ENCODE data around the gene VPS13D.
A peak's percentile ranks its signal among the peaks of the same experiment; 100 is the strongest.

The VPS13D gene

DNA sequence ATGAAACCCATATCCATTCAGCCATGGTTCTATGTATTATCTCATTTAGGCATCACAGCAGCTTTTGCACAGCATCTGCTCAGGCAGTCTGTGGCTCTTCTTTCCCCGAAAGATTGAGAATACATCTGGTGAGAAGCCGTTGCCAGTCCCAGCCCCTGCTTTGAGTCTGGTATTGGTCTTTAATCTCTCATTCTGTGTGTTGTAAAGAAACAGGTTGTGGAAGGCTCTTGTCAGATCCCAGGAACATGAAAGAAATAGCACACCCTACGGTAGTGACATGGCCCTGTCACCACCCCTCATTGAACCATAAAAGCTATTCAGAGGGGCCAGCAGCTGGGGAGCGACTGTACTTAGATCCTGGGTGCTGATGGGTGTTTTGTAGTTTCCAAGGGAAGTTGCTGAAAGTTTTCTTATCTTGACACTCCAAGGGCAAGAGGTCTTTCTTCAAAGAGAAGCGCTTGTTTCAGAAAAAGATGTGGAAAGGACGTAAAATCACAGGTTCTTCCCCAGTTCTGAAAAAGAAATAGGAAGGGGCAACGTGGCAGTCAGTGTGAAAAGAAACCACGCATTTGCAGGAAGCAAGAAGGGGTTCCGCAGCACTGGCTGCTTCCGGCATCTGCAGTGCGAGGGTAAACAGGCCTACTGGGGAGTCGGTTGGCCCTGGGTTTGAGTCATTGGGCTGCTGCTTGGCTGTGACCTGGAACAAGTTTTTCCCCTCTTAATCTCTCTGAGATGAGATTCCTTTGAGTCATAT is 243.1 kb downstream of the VPS13D start:
- DNase-seq = peak; percentile 76

DNA sequence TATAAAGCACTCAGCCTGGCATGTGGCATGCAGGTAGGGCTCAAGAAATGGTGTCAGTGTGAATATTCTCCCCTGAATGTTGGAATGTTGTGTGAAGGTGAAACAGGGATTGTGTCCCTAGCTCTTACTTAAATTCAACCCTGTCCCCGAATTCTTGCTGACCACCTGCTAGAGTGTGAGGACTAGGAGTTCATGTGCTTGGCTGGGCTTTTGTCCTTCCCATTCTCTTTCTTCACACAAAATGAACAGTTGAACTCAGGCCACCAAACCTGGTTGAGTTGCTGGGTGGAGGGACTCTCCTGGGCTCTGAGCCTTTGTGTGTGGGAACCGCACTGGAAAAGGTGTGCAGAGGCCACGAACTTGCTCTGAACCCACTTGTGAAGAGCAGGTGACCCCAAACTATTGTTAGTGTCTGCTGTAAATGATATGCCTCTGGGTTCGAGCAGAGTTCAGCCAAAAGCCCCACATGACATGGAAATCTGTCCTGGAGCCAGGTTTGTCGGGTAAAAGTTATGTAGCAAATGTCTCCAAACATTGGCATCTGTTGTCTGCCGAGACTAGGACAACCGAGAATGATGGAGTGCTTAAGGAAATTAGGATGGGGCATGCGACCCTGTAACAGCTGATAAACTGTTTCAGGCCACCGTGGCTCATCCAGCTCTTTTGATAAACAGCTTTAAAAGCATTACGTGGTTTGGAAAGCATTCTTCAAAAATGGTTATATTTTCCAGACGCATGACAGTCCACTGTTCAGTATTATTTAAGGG is 243.9 kb downstream of the VPS13D start:
- no peak for DNase-seq

DNA sequence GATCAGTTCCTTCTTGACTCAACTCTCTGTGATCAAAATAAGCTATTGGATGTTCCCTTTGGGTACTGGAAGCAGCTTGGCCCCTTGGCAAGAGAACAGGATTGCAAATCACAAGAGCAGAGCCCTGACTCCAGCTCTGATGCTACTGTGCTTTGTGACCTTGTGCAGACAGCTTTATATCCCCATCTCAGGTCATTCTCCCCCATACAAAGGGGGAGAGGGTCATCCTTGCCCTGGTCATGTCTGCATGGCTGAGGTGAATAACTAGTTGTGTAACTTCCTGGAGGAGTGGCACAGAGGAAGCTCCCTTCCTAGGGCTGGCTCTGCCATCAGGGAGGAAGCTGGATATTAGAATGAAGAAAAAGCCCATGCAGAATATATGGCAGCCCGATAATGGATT is 245.3 kb downstream of the VPS13D start:
- DNase-seq = no peak

DNA sequence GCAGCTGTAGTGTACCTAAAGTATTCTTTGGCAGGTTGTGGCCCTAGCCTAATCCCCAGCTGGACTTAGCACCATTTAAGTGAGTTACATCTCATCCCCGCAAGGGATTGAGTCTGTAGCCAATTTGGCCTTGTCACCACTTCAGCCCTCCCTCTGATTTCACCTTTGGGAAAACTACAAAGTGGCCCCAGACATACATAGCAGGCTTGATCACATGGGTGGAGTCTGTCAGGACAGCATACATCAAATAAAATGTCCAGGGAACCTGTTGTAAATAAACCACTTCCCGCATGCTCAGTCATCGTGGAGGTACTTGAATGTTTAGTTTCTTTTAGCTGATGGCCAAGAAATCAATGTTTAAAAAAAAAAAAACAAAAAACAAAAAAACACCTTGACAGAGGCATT is 245.7 kb downstream of the VPS13D start:
- no peak for DNase-seq

DNA sequence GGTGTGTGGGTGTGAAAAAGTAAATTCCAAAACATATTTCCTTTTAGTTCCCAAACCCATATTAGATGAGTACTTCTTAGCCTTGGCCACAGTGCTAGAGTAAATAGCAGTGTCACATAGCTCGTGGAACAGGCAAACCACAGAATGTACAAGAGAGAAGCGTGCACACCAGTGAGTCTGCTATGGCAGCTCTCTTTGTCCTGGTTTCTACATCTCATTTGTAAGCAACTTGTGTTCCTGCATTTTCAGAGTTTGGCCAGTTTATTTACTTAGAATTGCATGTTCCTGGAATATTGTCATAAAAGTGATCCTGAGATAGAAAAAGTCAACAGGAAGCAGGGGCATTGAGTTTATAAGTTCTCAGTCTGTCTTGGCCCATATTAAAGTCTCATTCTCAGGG is 246.1 kb downstream of the VPS13D start:
- DNase-seq = no peak

DNA sequence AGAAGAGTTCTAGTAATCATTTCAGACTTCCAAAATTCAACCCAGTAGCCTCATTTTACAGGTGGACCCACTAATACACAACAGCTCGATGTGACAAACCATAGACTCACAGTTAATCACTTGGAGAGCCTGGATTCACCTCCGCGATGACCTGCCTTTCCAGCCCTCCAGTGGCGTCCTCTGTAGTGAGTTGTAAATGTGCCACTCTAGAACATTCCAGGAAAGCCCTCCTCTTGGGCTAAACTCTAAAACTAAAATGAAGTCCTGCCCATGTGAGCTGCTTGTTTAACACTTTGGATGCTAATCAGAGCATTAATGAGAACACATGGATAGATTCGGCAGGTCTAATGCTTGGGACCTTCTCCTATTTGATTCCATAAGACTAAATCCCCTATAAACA is 247.5 kb downstream of the VPS13D start:
- no peak for DNase-seq

DNA sequence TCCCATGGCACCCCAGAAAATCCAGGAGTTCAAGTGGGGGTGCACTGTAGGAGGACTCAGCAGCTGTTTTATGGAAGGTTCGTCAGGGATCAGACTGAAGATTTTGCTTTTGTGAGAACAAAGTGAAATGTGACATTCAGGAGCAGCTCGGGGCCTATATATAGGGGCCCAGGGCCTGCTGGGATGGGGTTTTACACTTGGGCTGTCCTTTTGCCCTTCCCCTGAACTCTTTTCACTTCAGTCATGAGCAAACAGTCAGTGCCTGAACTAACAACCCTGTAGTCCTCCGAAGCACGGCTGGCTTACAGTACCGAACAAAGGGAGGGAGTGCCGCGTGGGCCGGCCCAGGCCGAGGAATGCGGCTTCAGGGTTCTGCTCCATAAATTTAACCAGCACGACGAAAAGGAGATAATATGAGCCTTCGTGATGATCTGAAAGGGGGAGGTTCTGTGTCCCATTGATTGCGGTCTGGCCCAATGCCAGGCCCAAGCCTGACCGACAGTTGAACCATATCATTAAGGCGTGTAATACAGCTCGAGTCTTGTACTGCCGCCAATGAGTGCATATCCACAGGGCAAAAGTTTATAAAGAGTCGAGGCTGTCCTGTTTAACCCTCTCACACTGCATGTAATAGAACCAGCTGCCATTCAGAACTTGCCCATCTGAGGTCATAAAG is 248.2 kb downstream of the VPS13D start:
- no peak for DNase-seq

DNA sequence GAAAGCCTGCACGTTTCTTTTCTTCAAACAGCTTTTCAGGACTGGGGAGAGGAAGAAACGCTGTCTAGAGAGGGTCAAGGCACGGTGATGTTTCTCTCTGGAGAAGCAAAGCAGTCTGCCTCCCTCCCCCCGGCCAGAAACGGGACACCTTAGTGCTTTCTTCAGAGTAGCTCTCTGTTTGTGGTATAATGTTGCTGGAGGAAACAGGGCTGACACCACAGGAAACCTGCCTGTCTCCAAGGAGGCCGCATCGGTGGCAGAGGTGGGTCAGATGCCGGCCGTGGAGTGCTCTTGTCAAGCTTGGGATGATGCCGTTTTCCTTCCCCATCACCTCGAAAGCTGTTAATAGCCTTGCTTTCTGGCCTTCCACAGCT is 248.8 kb downstream of the VPS13D start:
- DNase-seq = peak; percentile 19

DNA sequence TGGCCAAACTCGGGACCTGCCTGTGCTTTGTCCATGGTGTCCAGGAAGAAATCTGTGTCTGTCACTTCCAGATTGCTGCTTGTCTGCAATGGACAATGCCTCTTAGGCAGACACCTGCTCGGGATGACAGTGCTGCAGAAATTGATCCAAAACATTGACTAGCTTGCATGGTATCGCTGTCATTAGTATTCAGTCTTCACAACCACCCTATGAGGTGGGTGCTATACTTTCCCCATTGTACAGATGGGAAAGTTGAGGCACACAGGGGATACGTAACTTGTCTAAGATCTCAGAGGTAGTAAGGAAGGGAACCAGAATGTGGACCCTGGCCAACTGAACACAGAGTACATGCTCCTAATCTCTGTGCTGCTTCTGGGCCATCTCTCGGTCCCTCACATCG is 249.5 kb downstream of the VPS13D start:
- DNase-seq = no peak

DNA sequence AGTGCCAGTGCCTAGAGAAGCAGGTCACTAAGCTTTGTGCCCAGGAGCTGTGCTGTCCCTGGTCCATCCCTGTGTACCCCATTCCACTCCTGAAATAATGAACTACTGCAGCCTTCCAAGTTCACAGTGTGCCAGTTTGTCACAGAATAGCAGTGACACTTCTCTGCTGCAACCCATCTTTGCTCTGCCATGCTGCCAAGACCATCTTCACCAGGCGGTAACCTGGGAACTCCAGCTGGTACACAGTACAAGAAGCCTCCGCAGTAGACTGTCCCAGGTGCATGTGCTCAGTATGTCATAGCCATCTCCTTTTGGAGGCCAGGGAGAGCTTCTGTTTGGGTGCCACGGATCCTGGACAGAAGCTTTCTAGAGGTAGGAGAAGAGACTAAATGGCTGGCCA is 250.2 kb downstream of the VPS13D start:
- DNase-seq = no peak

DNA sequence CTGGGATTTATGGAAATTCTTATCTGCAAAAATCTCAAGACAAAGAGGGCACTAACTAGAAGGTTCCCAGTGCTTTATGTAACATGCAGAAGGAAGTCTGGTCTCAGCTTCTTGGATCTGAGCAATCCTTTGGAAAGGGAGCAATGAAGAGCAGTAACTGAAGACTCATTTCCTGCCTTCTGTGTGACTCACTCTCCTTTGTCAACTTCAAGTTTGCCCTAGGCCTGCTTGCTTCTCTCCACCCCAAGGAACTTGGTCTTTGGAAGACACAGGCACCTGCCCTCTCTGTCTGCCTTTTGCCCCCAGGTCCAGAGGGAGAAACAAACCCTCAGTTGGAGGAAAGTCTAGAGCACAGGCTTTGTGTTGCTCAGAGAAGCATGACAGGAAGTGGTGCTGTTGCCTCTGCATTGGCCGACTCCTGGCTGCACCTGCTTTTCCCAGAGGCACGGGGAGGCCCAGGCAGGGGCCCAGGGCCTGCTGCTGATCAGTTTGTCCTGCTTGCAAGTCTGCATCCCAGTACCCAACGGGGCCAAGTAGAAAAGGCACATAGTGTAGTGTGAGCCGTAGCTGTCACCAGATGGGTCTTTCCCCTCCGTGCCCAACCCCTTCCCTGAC is 251.0 kb downstream of the VPS13D start:
- no peak for DNase-seq

DNA sequence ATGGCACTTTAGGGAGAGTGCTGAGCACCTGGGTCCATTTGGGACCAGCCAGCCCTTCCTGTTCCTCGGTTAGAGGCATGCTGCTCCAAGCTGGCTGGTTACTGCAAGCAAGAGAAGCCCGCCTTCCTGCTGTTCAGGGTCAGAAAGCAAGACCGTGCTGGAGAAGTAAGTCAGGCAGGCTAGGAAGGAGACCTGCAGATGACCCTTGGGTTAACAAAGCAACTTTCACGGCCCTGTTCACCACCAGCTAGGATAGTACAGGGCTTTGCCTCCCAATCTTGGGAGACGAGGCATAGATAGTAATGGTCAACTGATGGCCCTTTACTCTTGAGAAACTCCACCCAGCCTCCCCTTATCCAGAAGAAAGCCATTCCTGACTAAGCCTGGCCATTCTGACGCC is 252.1 kb downstream of the VPS13D start:
- DNase-seq = no peak

DNA sequence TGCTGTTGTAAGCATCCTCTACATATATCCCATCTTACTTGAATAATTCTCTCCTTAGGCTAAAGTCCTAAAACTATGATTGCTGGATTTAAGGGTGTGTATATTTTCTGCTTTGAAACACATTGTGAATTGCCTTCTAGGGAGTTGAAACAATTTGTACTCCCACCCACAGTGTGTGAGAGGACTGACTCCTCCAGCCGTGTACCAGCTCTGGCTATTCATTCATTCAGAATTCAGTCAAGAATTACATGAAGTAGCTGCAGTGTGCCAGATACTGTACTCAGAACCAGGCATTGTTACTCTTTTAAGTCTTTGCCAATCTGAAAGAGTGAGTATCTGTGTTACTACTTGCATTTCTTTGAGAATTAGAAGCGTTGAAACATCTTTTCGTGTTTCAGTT is 253.2 kb downstream of the VPS13D start:
- DNase-seq = no peak

DNA sequence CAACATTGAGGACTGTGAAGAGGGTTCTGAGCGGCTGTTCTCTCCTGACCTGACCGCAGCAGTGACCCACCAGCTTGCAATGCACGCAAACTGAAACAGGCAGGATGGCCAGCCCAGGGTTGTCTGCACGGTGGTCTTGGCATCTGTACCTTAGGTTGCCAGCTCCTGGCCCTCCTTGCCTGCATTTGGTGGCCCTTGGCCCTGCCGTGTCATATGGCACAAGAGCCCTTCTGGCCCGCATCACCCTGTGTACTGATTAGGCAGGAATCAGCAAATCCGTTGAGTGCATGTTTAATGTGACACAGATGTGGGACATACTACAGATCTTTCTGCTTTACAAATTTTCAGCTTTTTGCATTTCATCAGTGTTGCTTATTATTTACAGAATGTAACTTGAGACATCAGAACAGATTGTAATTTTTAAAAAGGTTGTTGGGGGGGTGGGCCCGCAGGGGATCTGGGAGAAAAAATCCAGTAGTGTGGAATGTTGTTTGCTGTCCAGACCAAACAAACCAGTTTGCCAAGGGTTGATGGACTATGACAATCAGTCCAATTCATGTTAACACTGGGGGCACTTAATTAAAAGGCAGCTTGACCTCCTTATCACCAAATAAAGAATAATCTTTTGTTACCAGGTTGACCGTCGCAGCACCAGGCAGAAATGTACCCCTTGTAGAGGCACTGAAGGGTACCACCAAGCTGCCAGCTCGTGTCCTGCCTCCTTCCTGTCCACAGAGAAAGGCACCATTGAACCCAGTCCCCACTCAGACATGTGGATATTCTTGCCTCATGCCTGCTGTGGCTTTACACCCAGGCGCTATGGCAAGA is 255.6 kb downstream of the VPS13D start:
- no peak for DNase-seq

DNA sequence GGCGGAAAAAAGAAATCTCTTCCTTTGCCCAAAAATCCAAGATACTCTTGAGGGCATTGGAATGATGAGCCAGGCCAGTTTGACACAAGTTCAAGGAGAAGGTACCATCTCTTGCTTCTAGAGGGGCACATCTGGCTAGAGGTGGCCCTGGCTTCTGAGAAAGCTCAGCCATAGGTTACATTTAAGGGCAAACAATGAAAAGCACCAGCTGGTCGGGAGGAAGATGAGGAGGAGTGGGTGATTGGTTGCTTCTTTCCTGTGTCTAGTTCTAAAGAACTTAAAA is 256.2 kb downstream of the VPS13D start:
- no peak for DNase-seq

DNA sequence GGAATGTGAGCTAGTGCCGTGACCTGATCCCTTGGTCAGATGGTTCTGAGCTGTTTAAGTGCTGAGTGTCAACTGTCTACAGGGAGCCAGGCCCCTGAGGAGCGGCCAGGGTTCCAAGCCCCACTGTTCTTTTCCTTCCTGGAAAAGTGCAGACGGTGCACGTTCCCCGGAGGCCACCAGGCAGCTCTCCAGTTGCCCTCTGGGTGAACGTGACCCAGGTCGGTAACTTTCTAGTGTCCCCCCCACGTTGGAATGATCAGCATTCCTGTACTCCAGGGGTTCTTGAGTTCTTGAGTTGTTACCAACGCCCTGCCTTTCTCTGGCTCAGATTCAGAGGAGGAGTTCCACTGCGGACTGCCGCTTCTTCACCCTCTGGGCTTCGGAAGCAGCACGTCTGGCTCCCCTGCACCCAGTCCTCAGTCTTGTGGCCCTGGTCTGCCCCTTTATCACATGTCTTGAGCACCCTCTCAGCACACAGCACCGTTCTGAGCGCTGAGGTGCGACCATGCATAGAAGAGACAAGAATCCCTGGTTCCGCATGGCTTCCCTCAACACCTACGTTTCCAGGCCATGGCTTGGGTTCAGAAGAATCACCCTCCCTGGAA is 256.7 kb downstream of the VPS13D start:
- DNase-seq = no peak

DNA sequence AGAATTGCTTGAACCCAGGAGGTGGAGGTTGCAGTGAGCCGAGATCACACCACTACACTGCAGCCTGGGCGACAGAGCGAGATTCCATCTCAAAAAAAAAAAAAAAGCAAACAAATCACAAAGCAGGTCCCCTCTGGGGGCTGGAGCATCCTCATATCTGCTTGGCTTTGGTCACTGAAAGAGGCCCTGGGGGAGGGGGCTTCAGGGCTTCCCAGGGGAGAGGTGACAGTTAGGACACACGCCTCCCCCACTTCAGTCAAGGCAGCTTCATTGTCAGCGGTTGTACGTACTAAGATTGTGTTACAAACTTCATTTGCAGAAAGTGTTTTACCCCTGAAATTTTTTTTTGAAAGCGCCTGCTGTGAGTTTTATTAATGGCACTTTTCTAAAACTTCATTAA is 257.7 kb downstream of the VPS13D start:
- no peak for DNase-seq

DNA sequence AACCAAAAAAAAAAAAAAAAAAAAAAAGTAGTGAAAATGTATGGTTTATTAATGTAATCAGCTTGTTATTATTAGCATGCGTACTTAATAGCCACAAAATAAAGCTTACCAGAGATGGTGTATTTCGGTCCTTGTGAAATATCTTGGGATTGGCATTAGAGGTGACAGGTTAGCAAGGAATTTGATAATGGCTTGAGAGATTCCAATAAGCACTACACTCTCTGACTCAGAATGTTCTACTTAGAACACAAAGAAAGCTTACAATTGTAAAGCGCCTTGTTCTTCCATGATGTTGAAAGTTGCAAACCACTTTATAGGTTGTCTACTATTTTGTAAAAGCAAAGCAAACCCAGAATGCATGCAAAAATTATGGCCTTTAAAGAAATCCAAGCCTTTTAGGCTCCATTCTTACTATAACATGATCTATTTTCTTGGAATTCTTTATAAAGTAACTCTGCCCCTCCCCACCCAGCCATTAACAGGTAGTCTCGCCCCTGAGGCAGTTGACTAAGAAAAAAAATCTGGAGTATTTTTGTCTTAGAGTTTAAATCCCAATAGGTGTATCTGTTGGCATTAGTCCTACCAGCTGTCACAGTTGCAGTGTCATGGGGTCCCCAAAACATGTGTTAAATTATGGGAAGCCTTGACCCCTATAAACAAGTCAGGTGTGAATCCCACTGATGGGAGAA is 259.0 kb downstream of the VPS13D start:
- no peak for DNase-seq

DNA sequence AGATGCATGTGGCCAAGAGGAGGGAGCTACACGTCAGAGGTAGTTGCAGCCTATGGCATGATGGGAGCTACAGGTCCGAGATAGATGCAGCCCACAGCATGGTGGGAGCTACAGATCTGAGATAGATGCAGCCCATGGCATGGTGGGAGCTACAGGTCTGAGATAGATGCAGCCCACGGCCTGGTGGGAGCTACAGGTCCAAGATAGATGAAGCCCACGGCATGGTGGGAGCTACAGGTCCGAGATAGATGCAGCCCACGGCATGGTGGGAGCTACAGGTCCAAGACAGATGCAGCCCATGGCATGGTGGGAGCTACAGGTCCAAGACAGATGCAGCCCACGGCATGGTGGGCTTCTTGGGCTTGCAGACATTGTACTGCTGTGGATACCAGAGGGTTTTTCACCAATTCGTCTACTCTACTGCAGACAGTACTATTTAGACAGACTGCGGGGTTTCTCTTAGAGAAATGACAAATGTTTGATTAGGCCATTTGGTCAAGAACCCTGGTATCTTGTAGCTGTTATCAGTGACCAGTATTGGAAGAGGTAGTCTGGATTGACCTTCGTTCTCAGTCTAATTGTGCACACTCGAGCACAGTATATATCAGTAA is 260.8 kb downstream of the VPS13D start:
- DNase-seq = no peak

DNA sequence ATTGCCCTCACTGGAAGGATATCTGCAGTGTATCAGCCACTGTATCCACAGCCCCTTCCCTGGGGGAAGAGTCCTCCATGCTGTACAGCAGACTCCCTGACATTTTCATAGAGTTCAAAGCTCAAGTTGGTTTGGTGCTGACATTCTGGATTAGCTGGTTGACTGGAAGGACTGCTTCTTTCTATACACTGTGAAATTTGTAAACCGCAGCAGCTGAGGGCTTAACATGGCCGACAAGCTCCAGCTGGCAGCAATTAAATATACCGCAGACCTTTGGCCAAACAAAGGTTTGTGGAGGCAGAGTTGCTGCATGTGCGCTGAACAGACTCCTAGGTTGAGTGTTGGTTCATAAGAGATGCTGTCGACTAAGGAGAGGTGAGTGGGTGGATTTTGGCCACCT is 261.8 kb downstream of the VPS13D start:
- no peak for DNase-seq

DNA sequence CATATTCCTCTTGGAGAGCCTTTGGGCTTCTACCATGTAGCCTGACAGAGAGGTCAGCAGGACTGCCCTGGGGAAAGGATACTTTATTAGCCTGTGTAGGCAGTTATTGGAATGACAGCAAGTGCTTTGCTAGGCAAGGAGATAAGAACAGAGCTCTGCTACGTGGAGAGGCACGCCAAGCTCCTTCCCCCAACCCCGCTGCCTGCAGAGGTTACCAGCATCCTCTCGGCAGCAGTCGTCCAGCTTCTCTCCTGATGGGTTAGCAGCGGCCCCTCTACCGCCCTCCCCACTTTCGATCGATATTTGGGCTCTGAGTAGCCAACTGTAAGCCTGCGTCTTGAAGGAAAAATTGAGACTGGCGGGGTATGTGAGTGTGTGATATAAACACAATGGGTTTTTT is 265.9 kb downstream of the VPS13D start:
- DNase-seq = no peak

Data from activated naive CD4-positive, alpha-beta T cell treated with Interleukin-2 at 50 U/mL for 16 hours (primary cell).